ENCODE data around the gene ST6GALNAC4.

The ST6GALNAC4 gene

GRCh38 chr9:127875306-127875966, 41.4 kb downstream of the ST6GALNAC4 start:
- no peak for DNase-seq (ENCODE audit: low spot score)
- ChIA-PET CTCF (interaction anchor here (0.6 to 1.1 kb wide), 2 partner anchors 140 to 1988 kb away, joined by 4 to 5 read pairs; partner anchors contain the start of gene TOR2A), POLR2A (ENCODE audit: low non-redundant PET) (interaction anchor here (0.6 kb wide), 1 partner anchor 268 kb away, joined by 6 read pairs; no protein-coding TSS in a partner anchor)
- no peak for TF ChIP-seq CTCF (conservative IDR thresholded peaks at IDR 0.05; ENCODE audit: low read depth)
- H3K27ac ChIP-seq, result peak overlapping the region; percentile 87

- TF ChIP-seq CTCF (conservative IDR thresholded peaks at IDR 0.05; ENCODE audit: low read depth), result no peak
These were observed 42.3 kb downstream of the ST6GALNAC4 start for GRCh38 chr9:127874301-127875221.

GRCh38 chr9:127873886-127874285, 43.0 kb downstream of the ST6GALNAC4 start:
- CTCF ChIA-PET, result interaction anchor here (0.5 to 1.2 kb wide), 7 partner anchors 12 to 679 kb away, joined by 3 to 4 read pairs (median 3); partner anchors contain the start of gene TOR2A
- peak; percentile 52 for DNase-seq (ENCODE audit: low spot score)
- peak overlapping the region; percentile 87 for H3K27ac ChIP-seq
- TF ChIP-seq CTCF (conservative IDR thresholded peaks at IDR 0.05; ENCODE audit: low read depth), result no peak
- POLR2A ChIA-PET (ENCODE audit: low non-redundant PET), result interaction anchor here (1.0 kb wide), 1 partner anchor 81 kb away, joined by 3 read pairs; no protein-coding TSS in a partner anchor

More at GRCh38 chr9:127874301-127875221, 42.3 kb downstream of the ST6GALNAC4 start:
- ChIA-PET POLR2A (ENCODE audit: low non-redundant PET) (interaction anchor here (1.0 kb wide), 1 partner anchor 82 kb away, joined by 3 read pairs; no protein-coding TSS in a partner anchor), CTCF (interaction anchor here (0.5 to 1.2 kb wide), 5 partner anchors 13 to 1987 kb away, joined by 3 to 5 read pairs (median 3); partner anchors contain the start of gene TOR2A)
- H3K27ac ChIP-seq, result peak overlapping the region; percentile 87
- peak; percentile 88 for DNase-seq (ENCODE audit: low spot score)

- peak overlapping the region; percentile 87 for H3K27ac ChIP-seq
- CTCF ChIA-PET, result interaction anchor here (0.6 to 1.2 kb wide), 4 partner anchors 80 to 678 kb away, joined by 3 to 4 read pairs (median 4); partner anchors contain the start of gene TOR2A
- no peak for TF ChIP-seq CTCF (conservative IDR thresholded peaks at IDR 0.05; ENCODE audit: low read depth)
- POLR2A ChIA-PET (ENCODE audit: low non-redundant PET), result interaction anchor here (1.0 kb wide), 1 partner anchor 81 kb away, joined by 3 read pairs; no protein-coding TSS in a partner anchor
- no peak for DNase-seq (ENCODE audit: low spot score)
These were observed 43.6 kb downstream of the ST6GALNAC4 start for GRCh38 chr9:127873223-127873691.

- peak overlapping the region; percentile 87 for H3K27ac ChIP-seq
- POLR2A ChIA-PET (ENCODE audit: low non-redundant PET), result no interaction called here
- DNase-seq (ENCODE audit: low spot score), result no peak
- no peak for TF ChIP-seq CTCF (conservative IDR thresholded peaks at IDR 0.05; ENCODE audit: low read depth)
- CTCF ChIA-PET, result interaction anchor here (0.5 to 0.6 kb wide), 2 partner anchors 20 to 135 kb away, joined by 4 read pairs; no protein-coding TSS in a partner anchor
These were observed 44.2 kb downstream of the ST6GALNAC4 start for GRCh38 chr9:127872369-127873222.

Measured in RWPE1 (cell line).